WI38 (cell line): ENCODE measurements around the gene DOCK1.

ENCODE experiments used
- H3K4me3 ChIP-seq: 2 replicates; pipeline ENCODE4 v1.5.1; 2011; ENCODE audit warnings: low read depth, mild to moderate bottlenecking, control low read depth, low read length
- CTCF ChIP-seq: IDR thresholded peaks from 2 replicates; pipeline ENCODE4 v1.5.1; 2012; ENCODE audit warnings: low read depth, mild to moderate bottlenecking, control low read depth, low read length

The DOCK1 gene

GRCh38 chr10:127250031-127250430 is 344.8 kb downstream of the DOCK1 start:
- H3K4me3 ChIP-seq = no peak overlapping the region
- no peak for TF ChIP-seq CTCF

GRCh38 chr10:127252818-127253217 is 347.6 kb downstream of the DOCK1 start:
- TF ChIP-seq CTCF = no peak
- H3K4me3 ChIP-seq = no peak overlapping the region

- H3K4me3 ChIP-seq = no peak overlapping the region
- TF ChIP-seq CTCF = no peak
These were observed 349.0 kb downstream of the DOCK1 start for GRCh38 chr10:127254276-127254675.

GRCh38 chr10:127257395-127257794 is 352.2 kb downstream of the DOCK1 start:
- TF ChIP-seq CTCF = no peak

GRCh38 chr10:127259347-127259746 is 354.1 kb downstream of the DOCK1 start:
- TF ChIP-seq CTCF = no peak
- H3K4me3 ChIP-seq = no peak overlapping the region

More at GRCh38 chr10:127257395-127257794, 352.2 kb downstream of the DOCK1 start:
- no peak overlapping the region for H3K4me3 ChIP-seq

GRCh38 chr10:127262606-127263005 is 357.4 kb downstream of the DOCK1 start:
- no peak overlapping the region for H3K4me3 ChIP-seq
- no peak for TF ChIP-seq CTCF

- no peak for TF ChIP-seq CTCF
- H3K4me3 ChIP-seq = no peak overlapping the region
These were observed 360.1 kb downstream of the DOCK1 start for GRCh38 chr10:127265288-127265687.
